ENCODE data around the gene RECQL5. TPM values are rescaled to one million over a fixed set of nuclear protein-coding genes. Genes with fewer than 3 reads are reported as not detected.

RECQL5 gene
- 10 to 100 TPM; 33.4 to 39.1 (median 34.3) TPM for total RNA-seq
- total RNA-seq (2013) = 31.1 TPM

- Mint-ChIP-seq H3K4me3 (peak within 1 kb of the TSS; percentile 62), H3K36me3 (no peaks in the 10 kb centered on the region), H3K27me3 (ENCODE audit: low read depth in 2 of 2) (no peaks in the 10 kb centered on the region), H3K4me1 (peaks cover 7 to 14% of the 10 kb centered on the region in 2 donors), H3K27ac (no peak within 1 kb of the TSS), H3K9me3 (no peaks in the 10 kb centered on the region)
- intact Hi-C loops (cut with micrococcal nuclease) = no loop called here
- no peaks in the 10 kb centered on the region for H3K27me3 ChIP-seq (ENCODE audit: control insufficient read depth, insufficient read depth, low read length)
- H3K4me3 ChIP-seq (ENCODE audit: low read length) = peak within 1 kb of the TSS; percentile 81
- peak within 1 kb of the TSS; percentile 84 for H3K27ac ChIP-seq (ENCODE audit: low read length)
- TF ChIP-seq, protein P1, sequence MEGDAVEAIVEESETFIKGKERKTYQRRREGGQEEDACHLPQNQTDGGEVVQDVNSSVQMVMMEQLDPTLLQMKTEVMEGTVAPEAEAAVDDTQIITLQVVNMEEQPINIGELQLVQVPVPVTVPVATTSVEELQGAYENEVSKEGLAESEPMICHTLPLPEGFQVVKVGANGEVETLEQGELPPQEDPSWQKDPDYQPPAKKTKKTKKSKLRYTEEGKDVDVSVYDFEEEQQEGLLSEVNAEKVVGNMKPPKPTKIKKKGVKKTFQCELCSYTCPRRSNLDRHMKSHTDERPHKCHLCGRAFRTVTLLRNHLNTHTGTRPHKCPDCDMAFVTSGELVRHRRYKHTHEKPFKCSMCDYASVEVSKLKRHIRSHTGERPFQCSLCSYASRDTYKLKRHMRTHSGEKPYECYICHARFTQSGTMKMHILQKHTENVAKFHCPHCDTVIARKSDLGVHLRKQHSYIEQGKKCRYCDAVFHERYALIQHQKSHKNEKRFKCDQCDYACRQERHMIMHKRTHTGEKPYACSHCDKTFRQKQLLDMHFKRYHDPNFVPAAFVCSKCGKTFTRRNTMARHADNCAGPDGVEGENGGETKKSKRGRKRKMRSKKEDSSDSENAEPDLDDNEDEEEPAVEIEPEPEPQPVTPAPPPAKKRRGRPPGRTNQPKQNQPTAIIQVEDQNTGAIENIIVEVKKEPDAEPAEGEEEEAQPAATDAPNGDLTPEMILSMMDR (IDR thresholded peaks at IDR 0.05) = no peak
- under 1% methylated on average over 55 of the region's 55 CpGs for WGBS (ENCODE audit: insufficient coverage)
- no peaks in the 10 kb centered on the region for H3K9me3 ChIP-seq (ENCODE audit: control insufficient read depth, insufficient read depth, low read length)
- peak; percentile 94 to 100 for DNase-seq
- peaks cover 39% of the 10 kb centered on the region for H3K36me3 ChIP-seq (ENCODE audit: control insufficient read depth, insufficient read depth, low read length)
- peak; percentile 99 to 100 (median 100) for ATAC-seq
- H3K4me1 ChIP-seq (ENCODE audit: control insufficient read depth, insufficient read depth, low read length) = peaks cover 14% of the 10 kb centered on the region
Observed at GRCh38 chr17:75666959-75667790, at the start of gene RECQL5, which contains the start of gene SAP30BP. TSS of gene RECQL5 (minus strand) at chr17:75667154. CDS start at chr17:75666557, 597 bp downstream. TSS of gene SAP30BP (plus strand) at chr17:75667338. CDS start at chr17:75667373, 35 bp downstream.

GRCh38 chr17:75712446-75712845 is 45.5 kb upstream of the RECQL5 start:
- Mint-ChIP-seq H3K27ac (no peak overlapping the region), H3K4me3 (no peak overlapping the region), H3K9me3 (no peaks in the 10 kb centered on the region), H3K36me3 (no peaks in the 10 kb centered on the region), H3K4me1 (no peaks in the 10 kb centered on the region), H3K27me3 (ENCODE audit: low read depth in 2 of 2) (no peaks in the 10 kb centered on the region)
- no peaks in the 10 kb centered on the region for H3K4me1 ChIP-seq (ENCODE audit: control insufficient read depth, insufficient read depth, low read length)
- H3K27me3 ChIP-seq (ENCODE audit: control insufficient read depth, insufficient read depth, low read length) = no peaks in the 10 kb centered on the region
- intact Hi-C loops (cut with micrococcal nuclease) = no loop called here
- H3K9me3 ChIP-seq (ENCODE audit: control insufficient read depth, insufficient read depth, low read length) = no peaks in the 10 kb centered on the region
- peaks cover 3% of the 10 kb centered on the region for H3K36me3 ChIP-seq (ENCODE audit: control insufficient read depth, insufficient read depth, low read length)
- TF ChIP-seq, protein P1 (IDR thresholded peaks at IDR 0.05) = no peak
- H3K4me3 ChIP-seq (ENCODE audit: low read length) = no peak overlapping the region
- no peak overlapping the region for H3K27ac ChIP-seq (ENCODE audit: low read length)
- DNase-seq = no peak
- whole genome bisulfite sequencing (ENCODE audit: insufficient coverage) = 75% methylated on average over 1 of the region's 2 CpGs
- ATAC-seq = no peak

- Mint-ChIP-seq H3K9me3 (no peaks in the 10 kb centered on the region), H3K27ac (peak overlapping the region; percentile 26 to 73), H3K27me3 (ENCODE audit: low read depth in 2 of 2) (no peaks in the 10 kb centered on the region), H3K36me3 (no peaks in the 10 kb centered on the region), H3K4me3 (no peak overlapping the region), H3K4me1 (no peaks in the 10 kb centered on the region)
- peaks cover 54% of the 10 kb centered on the region for H3K36me3 ChIP-seq (ENCODE audit: control insufficient read depth, insufficient read depth, low read length)
- intact Hi-C loops (cut with micrococcal nuclease) = no loop called here
- ATAC-seq = peak in 1 of 3 donors; percentile 9
- H3K4me1 ChIP-seq (ENCODE audit: control insufficient read depth, insufficient read depth, low read length) = no peaks in the 10 kb centered on the region
- no peaks in the 10 kb centered on the region for H3K27me3 ChIP-seq (ENCODE audit: control insufficient read depth, insufficient read depth, low read length)
- H3K27ac ChIP-seq (ENCODE audit: low read length) = no peak overlapping the region
- 74% methylated on average over 12 of the region's 12 CpGs for WGBS (ENCODE audit: insufficient coverage)
- no peak for DNase-seq
- H3K9me3 ChIP-seq (ENCODE audit: control insufficient read depth, insufficient read depth, low read length) = no peaks in the 10 kb centered on the region
- H3K4me3 ChIP-seq (ENCODE audit: low read length) = no peak overlapping the region
- TF ChIP-seq, protein P1 (IDR thresholded peaks at IDR 0.05) = no peak
Observed at GRCh38 chr17:75707079-75707571, 40.2 kb upstream of the RECQL5 start.
